NCI-H526 treated with DMSO at 0.1 percent for 48 hours (cell line): ENCODE results near the gene FHIT.

Experiments used
- DNase-seq: peaks from one replicate; lab custom pipeline; 2025; lab: John Stamatoyannopoulos, UW

FHIT gene

DNA sequence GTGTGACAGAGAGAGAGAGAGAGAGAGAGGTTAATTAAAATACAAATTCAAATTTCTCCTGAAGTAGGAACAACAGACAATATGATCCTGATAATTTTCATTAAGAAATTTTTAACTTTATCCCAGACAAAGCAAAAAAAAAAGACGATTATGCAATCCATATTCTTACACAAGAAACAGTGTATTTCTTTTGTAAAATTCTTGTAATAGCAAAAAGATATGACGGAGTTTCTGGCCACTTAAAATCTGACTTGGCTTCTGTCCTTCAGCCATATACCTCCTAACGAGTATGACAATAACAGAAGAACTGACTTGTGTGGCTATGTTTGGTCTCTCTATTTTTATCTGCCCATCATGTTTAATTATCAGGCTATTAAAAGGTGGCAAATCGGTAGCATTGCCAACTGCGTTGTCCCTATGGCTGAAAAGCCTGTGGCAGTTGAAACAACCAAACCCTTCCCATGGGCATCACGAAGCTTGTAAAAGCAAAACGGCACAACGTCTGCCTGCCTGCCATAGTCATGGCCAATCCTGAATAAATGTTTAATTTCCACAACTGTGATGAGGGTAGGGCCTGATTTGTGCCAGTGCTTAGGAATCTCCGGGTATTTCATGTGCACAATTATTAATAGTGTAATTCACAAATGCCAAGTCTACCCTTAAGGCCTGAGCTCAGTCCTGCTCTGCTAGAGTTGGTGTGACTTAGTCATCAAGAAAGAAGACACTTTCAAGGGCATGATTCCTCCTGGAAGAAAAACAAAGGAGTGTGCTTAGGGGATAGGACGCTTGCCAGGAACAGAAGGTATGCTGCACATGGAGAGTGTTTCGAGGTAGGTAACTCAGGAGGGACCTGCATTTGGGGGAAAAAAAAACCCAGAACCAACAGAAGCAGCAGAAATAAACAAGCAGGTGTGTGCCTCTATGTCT, 1090.2 kb downstream of the FHIT start:
- no peak for DNase-seq

- DNase-seq: no peak
Measured at GRCh38 chr3:60160111-60160821, 1091.0 kb downstream of the FHIT start.

GRCh38 chr3:60158035-60158434, 1093.2 kb downstream of the FHIT start:
- no peak for DNase-seq

GRCh38 chr3:60154011-60154410, 1097.2 kb downstream of the FHIT start:
- no peak for DNase-seq

DNA sequence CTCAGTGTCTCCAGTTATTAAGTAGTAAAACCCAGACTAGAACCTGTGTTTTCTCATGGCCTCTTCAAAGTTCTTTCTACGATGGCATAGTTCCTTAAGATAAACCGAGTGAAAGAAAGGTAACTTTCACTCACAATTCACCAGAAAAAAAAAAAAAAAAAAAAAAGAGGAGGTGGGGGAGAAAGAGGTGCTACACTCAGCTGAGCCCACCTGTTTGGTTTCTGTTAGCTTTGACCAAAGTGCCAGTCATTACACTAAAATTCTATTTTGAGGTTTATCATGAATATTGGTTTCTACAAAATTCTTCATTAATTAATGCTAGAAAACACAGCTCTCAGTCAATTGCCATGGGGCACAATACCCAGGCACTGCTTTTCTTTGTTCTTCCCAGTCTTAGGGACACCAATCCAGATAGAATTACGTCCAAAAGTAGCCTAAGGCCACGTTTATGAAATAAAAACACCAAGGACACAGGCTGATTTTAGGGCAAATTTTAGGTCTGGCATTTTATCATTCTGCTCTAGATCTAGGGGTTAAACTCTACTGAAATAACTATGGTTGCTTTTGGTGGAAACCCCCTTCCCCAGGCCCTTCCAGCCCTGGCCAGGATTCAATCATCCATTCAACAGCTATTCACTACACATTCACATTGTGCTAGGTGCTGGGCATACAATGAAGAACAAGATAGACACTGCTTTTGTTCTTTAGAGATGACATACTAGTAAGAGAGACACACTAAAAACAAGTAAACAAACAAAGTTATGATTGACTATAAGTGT, 1097.8 kb downstream of the FHIT start:
- no peak for DNase-seq

DNA sequence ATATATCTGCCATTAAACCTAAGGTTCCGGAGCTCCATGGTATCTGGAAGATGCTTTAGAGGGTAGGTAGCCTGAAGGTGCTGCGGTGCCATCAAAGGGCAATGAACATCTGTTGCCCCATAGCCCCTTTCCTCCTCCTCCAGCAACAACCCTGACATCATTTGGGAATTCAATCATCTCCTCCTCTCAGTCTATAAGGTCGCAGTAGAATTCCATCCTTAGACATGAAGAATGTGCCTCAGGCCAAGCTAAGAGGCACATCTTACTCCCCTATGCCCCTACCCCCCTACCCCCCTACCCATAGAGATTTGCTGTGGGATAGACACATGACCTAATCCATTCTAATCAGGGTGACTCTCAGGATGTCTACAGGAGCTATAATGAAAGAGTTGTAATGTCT, 1101.8 kb downstream of the FHIT start:
- no peak for DNase-seq

DNA sequence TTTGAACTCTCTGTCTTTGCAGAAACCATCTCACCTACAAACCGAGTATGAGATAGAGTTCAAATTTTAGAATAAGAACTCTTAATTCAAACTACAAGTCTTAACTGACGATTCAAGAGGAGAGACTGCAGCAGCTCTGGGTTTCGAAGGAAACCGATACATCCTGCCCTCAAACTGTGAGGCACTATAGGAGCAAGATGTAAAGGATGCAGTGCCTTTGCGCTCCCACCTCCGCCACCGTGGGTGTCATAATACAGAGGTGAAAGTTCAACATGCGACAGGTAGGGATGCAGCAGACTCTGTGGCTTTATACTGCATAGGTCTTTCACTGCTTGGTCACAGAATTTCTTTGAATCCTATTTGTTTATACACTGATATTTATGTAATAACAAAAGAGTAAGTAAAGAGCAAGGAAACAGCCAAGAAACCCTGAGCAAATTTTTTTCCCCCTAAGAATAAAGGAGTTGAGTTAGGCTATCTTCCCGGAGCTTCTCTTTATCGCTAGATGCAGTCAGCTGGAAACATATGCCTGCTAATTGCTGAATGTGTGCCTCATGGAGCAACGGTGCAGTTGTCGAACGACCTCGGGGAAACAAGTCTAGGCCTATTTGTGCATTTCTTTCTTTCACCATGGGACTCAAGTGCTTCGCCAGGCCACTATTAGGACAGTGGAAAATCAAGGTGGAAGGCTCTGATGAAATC, 1103.9 kb downstream of the FHIT start:
- no peak for DNase-seq

DNA sequence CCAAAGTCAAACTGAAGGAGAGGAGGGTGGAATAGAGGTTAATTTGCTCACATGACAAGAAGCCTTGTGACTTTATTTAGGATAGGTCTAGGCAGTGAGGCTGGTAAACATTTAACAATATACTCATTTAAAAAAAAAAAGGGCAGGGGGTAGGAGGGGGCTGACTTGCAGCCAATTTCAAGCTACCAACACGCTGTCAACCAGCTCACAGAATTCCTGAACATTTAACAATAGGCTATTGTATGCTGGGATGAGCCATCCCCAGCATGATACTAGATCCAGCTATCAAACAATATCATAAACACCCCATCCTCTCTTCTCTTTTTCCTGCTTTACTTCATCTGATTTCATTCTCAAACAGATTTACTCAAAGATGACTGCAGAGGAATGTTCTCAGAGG, 1105.1 kb downstream of the FHIT start:
- no peak for DNase-seq

DNA sequence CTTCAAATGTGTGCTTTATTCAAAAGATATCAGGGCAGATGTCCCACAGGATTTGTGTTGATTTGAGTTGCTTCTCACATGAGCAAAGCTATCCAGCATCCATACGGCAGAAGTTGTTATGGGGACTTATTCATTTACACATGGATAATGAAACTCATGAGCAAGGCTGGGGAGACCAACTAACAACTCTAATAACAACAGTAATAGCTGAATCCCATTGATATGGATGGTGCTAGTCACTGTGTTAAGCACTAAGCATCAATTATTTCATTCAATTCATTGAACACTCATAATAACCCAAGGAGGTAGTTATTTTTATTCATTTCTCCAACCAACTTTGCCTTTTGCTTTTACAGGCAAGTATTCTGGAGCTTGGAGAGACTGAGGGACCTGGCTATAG, 1107.2 kb downstream of the FHIT start:
- no peak for DNase-seq

- DNase-seq: no peak
Measured at GRCh38 chr3:60142009-60142408, 1109.2 kb downstream of the FHIT start.

DNA sequence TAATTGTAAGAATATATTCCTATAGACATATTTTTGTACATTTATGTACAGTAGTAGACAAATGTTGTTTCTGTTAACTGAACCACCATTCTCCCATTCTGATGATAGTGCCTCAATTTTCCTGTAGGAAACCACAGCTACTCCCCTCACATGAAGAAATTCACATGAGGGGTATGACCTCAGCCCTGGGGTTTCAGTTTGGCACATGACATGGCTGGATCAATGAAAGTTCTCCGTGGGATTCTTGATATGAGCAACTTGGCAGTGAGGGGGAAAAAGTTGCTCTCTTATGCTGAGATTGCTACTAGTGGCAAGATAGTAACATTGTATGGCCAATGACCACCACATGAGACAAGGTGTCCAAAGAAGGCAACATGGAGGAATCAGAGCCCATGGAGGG, 1111.1 kb downstream of the FHIT start:
- DNase-seq: no peak

- DNase-seq: no peak
Measured at GRCh38 chr3:60136601-60137000, 1114.7 kb downstream of the FHIT start.

GRCh38 chr3:60135474-60135873, 1115.8 kb downstream of the FHIT start:
- no peak for DNase-seq

GRCh38 chr3:60133269-60134162, 1117.7 kb downstream of the FHIT start:
- no peak for DNase-seq

GRCh38 chr3:60131618-60132017, 1119.6 kb downstream of the FHIT start:
- no peak for DNase-seq

DNA sequence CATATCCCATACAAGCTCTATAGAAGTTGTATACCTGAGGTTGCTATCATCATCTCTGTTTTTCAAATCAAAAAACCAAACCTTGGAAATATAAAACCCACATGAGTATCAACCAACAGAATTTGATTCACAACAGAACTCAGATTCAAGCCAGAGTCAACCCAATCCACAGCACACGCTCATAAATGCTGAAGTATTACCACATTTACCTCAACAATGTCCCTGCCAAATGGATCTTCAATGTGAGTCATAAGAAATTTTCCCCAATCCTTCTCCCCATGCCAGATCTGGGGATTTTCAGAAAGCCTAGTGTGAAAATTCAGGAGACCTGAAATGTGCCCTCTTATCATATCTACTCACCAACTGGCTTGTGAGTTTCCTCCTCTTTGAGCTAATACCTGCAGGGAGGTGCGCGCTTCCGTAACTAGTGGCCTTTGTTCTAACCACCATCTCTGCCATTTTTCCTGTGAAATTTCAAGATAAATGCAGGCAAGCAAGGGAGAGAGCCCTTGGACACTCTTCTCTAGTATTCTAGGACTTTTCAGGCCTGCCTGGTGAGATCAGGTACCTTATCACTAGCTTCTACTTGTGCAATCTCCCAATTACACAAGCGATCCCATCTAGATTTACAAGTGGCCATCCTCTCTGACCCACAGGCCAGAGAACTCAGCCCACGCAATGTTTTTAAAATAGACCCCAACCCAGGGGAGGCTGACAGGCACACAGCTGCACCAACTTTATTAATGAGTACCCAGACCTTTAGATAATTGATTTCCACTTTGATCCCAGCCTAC, 1124.5 kb downstream of the FHIT start:
- no peak for DNase-seq

DNA sequence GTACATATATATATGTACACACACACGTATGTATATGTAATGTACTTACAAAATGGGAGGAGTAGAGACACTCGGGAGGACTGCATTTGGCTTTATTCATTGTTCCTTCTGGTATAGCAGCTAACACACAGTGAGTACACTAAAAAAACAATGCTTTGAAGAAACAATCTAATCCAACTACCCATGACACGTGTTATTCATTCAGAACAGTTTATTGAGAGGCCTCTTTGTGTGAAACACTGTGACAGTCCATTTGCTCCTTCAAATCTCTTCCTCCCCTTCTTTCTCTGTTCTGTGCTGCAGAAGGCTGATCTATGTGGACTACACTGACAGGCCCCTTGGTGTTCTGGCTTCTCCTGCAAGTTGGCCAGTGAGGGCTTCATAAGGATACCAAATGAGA, 1125.6 kb downstream of the FHIT start:
- no peak for DNase-seq

DNA sequence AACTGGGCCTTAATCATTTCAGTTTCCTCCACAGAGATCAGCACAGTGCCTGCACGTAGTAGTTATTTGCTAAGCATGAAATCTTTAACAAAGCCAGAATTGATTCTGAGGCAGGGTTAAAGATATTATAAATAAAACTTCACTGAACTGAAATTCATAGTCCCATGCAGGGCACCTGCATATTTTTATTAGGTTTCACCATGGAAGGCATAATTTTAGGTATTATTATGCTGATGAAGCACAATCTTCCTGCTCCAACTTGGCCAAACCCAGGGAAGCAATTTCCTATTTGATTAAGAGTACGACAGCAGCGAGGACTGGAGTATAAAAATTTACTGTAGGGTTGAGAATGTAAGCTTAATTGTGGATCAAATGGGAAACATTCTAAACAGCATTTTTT, 1131.0 kb downstream of the FHIT start:
- no peak for DNase-seq

DNA sequence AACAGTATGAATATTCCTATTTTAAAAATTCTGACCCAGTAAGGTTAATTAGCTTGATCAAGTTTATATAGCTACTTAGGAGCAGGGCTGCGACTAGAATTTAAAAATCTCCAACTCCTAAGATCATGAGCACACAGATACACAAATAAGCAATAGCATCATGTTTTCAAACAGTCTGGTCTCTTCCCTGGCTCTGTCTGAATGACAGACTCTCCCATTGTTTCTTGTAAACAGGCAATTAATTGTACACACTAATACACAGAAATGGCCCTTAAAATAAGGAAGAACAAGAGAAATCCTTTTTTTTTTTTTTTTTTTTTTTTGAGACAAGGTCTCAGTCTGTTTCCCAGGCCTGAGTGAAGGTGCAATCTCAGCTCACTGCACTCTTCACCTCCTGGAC, 1137.1 kb downstream of the FHIT start:
- no peak for DNase-seq

GRCh38 chr3:60107275-60107674, 1144.0 kb downstream of the FHIT start:
- no peak for DNase-seq
